Measurements from ENCODE around the gene CAPN2.

DNA sequence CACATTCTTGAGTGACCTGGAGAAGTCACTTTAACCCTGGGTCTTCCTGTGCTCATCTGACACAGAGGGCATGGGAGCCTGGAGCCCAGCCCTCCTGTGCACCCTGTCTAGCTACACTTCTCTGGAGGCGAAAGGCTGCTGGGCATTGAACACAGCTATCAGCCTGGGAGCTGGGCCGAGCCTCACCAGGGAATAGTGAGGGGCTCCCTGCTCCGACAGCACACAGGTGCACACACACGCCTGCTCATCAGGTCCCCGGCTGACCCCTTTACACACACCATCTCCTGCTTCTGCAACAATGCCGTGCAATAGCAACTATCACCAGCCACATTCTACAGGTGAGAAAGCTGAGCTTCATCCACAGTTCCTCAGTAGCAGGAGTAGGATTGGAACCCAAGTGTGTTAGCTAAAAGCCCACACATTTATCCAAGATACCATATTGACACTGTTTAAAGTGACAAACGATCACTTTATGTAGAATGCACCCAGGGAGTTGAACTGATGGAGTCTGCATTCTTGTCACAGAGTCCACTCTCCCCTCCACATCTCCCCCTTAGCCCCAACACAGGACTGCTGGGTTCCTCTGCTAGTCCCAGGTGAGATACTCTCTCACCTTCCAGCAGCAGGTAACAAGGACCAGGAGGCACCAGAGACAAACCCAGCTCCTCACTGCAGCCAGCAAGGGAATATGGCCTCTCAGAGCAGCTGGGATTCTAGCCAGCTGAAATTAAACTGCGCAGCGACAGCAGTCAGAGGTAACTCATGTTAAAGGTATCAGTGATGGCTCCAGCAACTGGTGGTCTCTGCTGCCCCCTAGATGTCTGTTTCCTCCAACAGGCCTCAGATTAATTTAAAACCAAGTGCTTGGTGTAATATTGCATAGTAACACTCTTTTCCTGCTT, 28.5 kb upstream of the CAPN2 start:
- no peak for TF ChIP-seq YY1 (IDR thresholded peaks at IDR 0.05; ENCODE audit: insufficient read depth, insufficient read length)
- TF ChIP-seq ZNF274 (IDR thresholded peaks at IDR 0.05; ENCODE audit: low read depth, low read length): no peak

Measured in NT2/D1 (cell line).